Endothelial cell (in vitro differentiated cells): ENCODE data around the gene NELFCD. TPM values are rescaled to one million over a fixed set of nuclear protein-coding genes. Genes with fewer than 3 reads are reported as not detected.
A peak's percentile ranks its signal among the peaks of the same experiment; 100 is the strongest.

Source experiments
- DNase-seq: peaks from one replicate; pipeline ENCODE4 v3.0.0; 2021; ENCODE audit warnings: low spot score
- H3K27ac Mint-ChIP-seq: one replicate; pipeline ENCODE4 v1.8.0; 2021; ENCODE audit warnings: mixed read lengths, inconsistent platforms; ENCODE audit not compliant: unreplicated experiment
- H3K27me3 Mint-ChIP-seq: one replicate; pipeline ENCODE4 v1.8.0; 2021; ENCODE audit warnings: mild to moderate bottlenecking, moderate library complexity, mixed read lengths, inconsistent platforms; ENCODE audit not compliant: unreplicated experiment
- H3K36me3 Mint-ChIP-seq: one replicate; pipeline ENCODE4 v1.8.0; 2021; ENCODE audit warnings: mild to moderate bottlenecking, low read depth, mixed read lengths, inconsistent platforms; ENCODE audit not compliant: unreplicated experiment
- H3K4me1 Mint-ChIP-seq: one replicate; pipeline ENCODE4 v1.8.0; 2021; ENCODE audit warnings: mild to moderate bottlenecking, mixed read lengths, inconsistent platforms; ENCODE audit not compliant: unreplicated experiment
- H3K4me3 Mint-ChIP-seq: one replicate; pipeline ENCODE4 v1.8.0; 2021; ENCODE audit warnings: mild to moderate bottlenecking, mixed read lengths, inconsistent platforms; ENCODE audit not compliant: unreplicated experiment
- H3K9me3 Mint-ChIP-seq: one replicate; pipeline ENCODE4 v1.8.0; 2021; ENCODE audit warnings: mixed read lengths, inconsistent platforms; ENCODE audit not compliant: unreplicated experiment
- total RNA-seq: library from RNA; stranded (reverse); fragmentation: NEBNext Ultra II Directional; extraction: Animal tissue kit (Norgen Biotek cat#: 25700); gene quantifications from one replicate; pipeline ENCODE4 v1.2.1, GENCODE V29; 2021; ENCODE audit not compliant: unreplicated experiment
- TF ChIP-seq, protein P1 (sequence below): fragments of 200-600 bp; sonication (generic); IDR thresholded peaks from one replicate; pipeline ENCODE4 v1.5.0; 2021; ENCODE audit warnings: antibody characterized with exemption; ENCODE audit not compliant: unreplicated experiment

Gene NELFCD
- total RNA-seq, 1 donor from 2014 or later = 68.7 TPM

DNA sequence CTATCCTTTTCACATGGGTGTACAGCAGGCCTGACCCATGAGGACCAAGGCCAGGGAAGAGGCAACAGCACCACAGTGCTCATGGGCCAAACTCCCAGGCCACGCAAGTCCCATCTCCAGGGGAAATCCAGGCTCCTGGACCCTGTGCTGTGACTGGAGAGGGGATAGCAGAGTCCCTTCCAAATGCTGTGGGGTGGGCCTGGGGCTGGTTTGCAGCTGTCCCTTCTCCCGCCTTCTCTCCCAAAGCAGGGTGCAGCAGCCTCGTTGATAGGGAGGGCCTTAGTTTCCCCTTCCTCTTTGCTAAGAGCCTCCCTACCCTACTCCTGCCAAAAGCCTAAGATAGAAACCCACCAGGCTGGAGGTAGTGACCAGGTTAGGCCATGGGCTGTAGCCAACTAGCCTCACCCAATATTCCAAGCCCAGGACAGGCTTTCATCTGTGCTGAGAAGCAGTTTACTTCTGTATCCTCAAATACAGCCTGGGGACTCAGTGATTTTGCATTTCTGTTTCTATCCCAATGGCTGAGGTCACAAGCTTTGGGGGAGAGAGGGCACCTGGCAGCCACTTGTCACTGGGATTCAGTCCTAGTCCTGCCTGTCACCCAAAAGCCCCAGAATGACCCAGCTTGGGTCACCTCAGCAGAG lies 24.6 kb downstream of the NELFCD start:
- DNase-seq = no peak
- Mint-ChIP-seq H3K27me3 (peaks cover 11% of the 10 kb centered on the region), H3K4me3 (peak overlapping the region; percentile 56), H3K27ac (peak overlapping the region; percentile 24), H3K9me3 (no peaks in the 10 kb centered on the region), H3K36me3 (peaks cover 24% of the 10 kb centered on the region), H3K4me1 (peaks cover 46% of the 10 kb centered on the region)
- TF ChIP-seq, protein P1, sequence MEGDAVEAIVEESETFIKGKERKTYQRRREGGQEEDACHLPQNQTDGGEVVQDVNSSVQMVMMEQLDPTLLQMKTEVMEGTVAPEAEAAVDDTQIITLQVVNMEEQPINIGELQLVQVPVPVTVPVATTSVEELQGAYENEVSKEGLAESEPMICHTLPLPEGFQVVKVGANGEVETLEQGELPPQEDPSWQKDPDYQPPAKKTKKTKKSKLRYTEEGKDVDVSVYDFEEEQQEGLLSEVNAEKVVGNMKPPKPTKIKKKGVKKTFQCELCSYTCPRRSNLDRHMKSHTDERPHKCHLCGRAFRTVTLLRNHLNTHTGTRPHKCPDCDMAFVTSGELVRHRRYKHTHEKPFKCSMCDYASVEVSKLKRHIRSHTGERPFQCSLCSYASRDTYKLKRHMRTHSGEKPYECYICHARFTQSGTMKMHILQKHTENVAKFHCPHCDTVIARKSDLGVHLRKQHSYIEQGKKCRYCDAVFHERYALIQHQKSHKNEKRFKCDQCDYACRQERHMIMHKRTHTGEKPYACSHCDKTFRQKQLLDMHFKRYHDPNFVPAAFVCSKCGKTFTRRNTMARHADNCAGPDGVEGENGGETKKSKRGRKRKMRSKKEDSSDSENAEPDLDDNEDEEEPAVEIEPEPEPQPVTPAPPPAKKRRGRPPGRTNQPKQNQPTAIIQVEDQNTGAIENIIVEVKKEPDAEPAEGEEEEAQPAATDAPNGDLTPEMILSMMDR = no peak

DNA sequence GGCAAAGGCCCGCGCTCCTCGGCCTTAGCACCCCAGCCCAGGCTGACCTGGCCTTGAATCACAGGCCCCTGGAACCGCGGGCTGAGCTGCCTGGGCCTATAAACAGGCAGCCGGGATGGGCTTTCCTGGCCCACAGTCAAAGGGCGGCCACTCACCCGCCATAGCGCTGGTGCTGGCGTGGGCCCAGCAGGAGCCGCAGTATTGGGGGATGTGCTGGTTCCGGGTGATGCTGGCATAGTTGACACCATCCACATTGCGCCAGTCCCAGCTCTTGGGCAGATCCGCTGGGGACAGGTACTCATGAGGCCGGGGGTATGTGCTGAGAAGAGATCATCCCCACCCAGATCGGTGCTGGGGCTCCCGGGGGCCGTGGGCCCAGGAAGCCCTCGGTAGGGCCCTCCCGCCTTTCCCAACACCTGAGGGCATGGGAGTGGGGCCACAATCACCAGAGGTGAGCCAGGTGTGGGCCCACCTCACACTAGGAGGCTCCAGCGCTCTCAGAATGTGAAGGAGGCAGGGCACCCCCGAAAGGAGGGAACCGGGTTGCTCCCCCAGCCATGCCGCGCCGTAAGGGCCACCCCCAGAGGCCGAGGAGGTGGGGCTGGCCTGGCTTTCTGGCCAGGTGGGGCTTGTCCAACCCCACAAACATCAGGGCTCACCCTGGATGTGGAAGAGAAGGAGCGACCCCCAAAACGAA lies 25.3 kb downstream of the NELFCD start:
- Mint-ChIP-seq H3K9me3 (no peaks in the 10 kb centered on the region), H3K27ac (peak overlapping the region; percentile 72), H3K36me3 (peaks cover 23% of the 10 kb centered on the region), H3K4me1 (peaks cover 52% of the 10 kb centered on the region), H3K27me3 (peaks cover 17% of the 10 kb centered on the region), H3K4me3 (peak overlapping the region; percentile 79)
- TF ChIP-seq, protein P1 = no peak
- no peak for DNase-seq

DNA sequence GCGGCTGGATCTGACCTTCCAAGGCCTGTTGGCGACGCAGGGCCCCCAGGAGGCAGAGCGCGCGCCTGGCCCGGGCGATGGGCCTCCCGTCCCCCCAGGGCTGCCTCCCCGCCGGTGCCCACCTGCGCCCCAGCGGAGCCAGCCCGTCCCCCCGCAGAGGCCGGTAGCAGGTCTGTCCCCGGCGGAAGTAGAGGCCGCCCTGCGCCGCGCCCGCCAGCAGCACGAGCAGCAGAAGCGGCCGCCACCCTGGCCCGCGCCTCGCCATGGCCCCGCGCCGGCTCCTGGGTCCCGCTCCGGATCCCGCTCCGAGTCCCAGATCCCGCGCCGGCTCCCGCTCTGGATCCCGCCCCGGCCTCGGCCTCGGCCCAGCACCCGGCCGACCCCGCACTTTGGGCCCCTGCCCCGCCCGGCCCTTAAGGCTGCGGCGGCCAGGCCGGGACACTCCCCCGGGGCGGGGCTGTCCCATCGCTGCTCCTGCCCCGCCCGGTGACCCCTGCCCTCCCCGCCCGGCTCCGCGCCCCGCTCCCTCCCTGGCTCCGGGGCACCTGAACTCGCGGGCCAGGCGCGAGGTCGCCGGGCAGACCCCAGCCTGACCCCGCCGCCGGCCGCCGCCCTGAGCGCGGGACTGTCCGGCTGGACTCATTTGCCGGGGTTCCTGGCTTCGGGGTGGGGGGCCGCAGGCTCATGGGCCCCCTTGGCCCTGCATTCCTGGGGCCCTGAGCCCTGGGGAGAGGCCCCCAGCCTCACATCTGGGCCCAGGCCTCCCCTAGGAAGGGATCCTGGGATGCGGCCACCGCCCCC lies 26.0 kb downstream of the NELFCD start, which contains the start of gene CTSZ:
Gene CTSZ, minus strand, starts transcription at position 391 of the 801 bp plus-strand sequence. Its CDS starts 126 bp downstream, at position 265.
- Mint-ChIP-seq H3K4me3 (peak within 1 kb of the TSS; percentile 79), H3K27me3 (peaks cover 17% of the 10 kb centered on the region), H3K27ac (peak within 1 kb of the TSS; percentile 72), H3K4me1 (peaks cover 60% of the 10 kb centered on the region), H3K9me3 (no peaks in the 10 kb centered on the region), H3K36me3 (peaks cover 19% of the 10 kb centered on the region)
- DNase-seq = peak; percentile 60
- TF ChIP-seq, protein P1 = no peak

DNA sequence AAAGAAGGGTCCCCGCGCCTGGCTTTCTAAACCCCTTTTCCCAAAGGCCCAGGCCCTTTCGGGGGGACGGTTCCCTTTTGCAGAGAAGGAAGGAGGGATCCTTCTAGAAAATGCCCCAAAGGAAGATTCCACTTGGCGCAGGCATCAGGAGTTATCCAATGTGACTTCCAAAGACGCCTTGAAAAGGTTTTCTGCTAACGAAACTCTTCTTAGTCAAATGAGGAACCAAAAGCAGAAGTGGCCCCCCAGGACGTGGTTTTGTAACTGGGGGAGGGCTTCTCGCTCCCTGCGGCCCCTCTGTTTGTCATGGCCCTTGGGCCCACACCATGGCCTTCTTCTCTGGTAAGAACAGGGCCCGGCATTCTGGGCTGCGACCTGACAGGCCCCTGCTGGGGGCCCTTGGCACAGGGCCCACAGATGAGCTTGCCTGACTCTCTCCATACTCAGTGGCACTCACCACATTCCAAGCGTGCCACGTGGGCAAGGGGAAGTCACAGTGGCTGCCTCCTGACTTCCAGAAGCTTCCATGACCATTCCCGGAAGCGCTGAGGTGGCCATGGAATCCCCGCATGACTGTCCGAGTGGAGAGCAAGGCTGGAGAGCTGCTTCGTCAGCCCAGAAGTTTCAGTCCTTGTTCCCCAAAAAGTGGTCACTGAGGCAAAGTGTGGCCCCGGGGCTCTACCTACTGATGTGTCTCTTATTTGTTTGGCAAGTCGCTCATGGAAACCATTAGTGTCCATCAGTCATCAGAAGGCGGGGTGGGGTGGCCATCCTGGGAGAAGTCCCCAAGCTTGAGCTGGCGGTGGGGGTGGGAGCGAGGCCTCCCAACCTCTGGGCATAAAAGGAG lies 26.8 kb downstream of the NELFCD start:
- peaks cover 19% of the 10 kb centered on the region for H3K27me3 Mint-ChIP-seq
- H3K4me3 Mint-ChIP-seq = peak overlapping the region; percentile 67
- peaks cover 61% of the 10 kb centered on the region for H3K4me1 Mint-ChIP-seq
- TF ChIP-seq, protein P1 = no peak
- H3K9me3 Mint-ChIP-seq = no peaks in the 10 kb centered on the region
- no peak for DNase-seq
- H3K36me3 Mint-ChIP-seq = peaks cover 12% of the 10 kb centered on the region
- peak overlapping the region; percentile 67 for H3K27ac Mint-ChIP-seq
